T-helper 1 cell treated with Interleukin-12 subunit alpha and Interleukin-12 subunit beta and Interleukin-4 antibody, amounts not matched to agents 30 ng/mL and 1 ng/mL, for 36 hours (primary cell): ENCODE data around the gene COA7. TPM values are rescaled to one million over a fixed set of nuclear protein-coding genes. Genes with fewer than 3 reads are reported as not detected.
"Not testable (repeated sequence)": the region's sequence is repeated elsewhere in the genome, so short reads cannot be mapped to it uniquely, and the experiment has no call there.

Experiments
- intact Hi-C: fragments of 100-400 bp; cut with micrococcal nuclease; formaldehyde crosslinking; loops from one replicate; pipeline ENCODE4 v1.15.1; 2024
- total RNA-seq: library from RNA; stranded (reverse); gene quantifications from 2 replicates; pipeline ENCODE4 v1.2.3, GENCODE V29; 2022

Gene COA7
- total RNA-seq, 1 donor from 2014 or later = 17.2 TPM

DNA sequence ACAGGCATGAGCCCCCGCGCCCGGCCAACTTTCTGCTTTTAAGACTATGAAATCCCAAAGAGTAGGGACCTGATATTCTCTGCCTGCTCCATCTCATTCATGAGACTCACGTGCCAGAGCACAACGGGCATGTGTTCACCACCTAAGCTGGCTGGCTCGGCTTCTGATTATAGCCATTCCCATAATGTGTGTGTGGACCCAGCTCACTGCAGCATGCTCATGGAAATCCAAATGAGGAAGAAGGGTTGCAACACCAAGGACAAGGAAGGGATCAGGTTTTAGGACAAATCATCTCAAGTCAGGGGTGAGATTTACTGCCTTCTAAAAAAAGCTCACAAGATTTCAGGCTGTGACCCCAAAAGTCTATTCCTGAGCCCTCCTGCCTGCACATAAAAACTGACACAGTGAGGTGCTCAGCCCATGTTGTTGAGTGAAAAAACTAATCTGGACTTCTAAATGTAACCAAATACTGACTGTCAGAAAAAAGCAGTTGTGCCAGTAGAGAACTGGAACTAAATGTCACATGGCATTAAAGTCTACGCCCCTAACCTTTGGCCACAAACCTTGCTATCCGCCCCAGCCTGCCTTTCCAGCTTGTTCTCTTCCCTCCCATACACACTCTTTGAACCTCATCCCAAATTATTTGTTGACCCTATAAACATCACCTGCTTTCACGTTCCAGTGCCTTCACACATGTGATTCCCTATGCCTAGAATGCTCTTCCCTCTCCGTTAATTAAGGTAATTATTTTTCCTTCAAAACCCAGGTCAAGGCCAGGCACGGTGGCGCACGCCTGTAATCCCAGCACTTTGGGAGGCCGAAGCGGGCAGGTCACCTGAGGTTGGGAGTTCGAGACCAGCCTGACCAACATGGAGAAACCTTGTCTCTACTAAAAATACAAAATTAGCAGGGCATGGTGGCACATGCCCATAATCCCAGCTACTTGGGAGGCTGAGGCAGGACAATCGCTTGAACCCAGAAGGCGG lies 9.1 kb upstream of the COA7 start:
- intact Hi-C loops = no loop called here

GRCh38 chr1:52706136-52706670 lies 8.1 kb upstream of the COA7 start:
- intact Hi-C loops = no loop called here

DNA sequence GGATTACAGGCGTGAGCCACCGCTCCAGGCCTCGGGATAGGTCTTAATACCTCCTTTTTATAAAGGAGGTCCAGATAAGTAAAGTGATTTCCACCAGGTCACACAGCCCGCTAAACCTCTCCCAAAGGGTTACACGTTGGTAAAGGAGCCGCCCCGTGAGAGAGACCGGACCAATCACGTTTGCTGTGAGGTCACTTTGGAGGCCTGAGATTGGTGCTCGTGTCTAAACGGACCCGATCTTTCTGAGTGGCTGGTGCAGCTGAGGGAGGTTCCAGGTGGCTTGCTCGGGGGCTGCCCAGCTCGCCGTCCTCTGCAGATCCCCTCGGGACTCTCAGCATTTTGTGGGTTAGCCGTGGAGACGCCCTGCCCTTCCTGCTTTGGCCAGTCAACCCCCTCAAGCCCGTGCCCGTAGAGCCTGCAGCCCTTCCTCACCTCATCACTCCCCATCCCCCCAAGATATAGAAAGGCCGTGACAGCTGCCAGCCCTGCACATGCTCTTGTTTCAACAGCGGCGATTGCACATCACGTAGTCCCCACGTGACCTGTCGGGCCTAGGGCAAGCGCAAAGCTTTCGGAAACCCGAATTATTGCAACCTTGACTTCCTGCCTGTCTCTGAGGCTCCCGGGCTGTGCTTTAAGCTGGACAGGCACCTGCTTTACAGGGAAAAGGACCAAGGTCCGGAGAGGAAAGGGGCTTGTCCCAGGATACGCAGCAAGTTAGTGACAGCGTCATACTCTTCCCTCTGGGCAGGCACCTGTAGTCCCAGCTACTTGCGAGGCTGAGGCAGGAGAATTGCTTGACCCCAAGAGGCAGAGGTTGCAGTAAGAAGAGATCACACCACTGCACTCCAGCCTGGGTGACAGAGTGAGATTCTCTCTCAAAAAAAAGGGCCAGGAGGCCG lies 5.0 kb upstream of the COA7 start:
- intact Hi-C loops = loop anchor here (1.0 to 5.0 kb wide), 12 partner anchors 23 to 826 kb away; partner anchors contain the start of genes BTF3L4, CC2D1B, ECHDC2 and KTI12

- intact Hi-C loops = no loop called here
Measured at GRCh38 chr1:52695627-52696026, 2.5 kb downstream of the COA7 start.

GRCh38 chr1:52693843-52694242 lies 4.3 kb downstream of the COA7 start:
- intact Hi-C loops = no loop called here

- intact Hi-C loops = not testable (repeated sequence)
Measured at GRCh38 chr1:52693351-52693750, 4.8 kb downstream of the COA7 start.

DNA sequence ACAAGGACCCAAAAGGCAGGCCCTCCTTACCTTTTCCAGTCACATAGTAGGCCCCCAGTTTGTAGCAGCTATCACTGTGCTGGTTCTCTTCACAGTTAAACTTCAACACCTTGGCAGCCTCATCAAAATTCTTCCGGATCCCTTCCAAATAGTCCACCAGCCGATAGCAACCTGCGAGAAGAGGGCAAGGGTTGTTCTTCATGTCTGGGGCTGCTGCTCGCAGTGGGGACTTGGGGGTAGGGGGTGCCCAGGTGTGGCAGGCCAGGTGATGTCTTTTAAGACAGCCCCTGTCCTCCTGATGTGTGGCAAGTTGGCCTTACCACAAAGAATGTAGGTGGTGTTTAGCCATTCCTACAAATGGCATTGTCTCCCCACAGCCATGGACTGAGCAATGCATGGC lies 5.5 kb downstream of the COA7 start:
- intact Hi-C loops = no loop called here

GRCh38 chr1:52691821-52692220 lies 6.3 kb downstream of the COA7 start:
- intact Hi-C loops = no loop called here

GRCh38 chr1:52686830-52687229 lies 11.3 kb downstream of the COA7 start:
- intact Hi-C loops = loop anchor here (1.0 to 2.0 kb wide), 13 partner anchors 39 to 791 kb away; partner anchors contain the start of genes BTF3L4, CC2D1B, ORC1 and PRPF38A

DNA sequence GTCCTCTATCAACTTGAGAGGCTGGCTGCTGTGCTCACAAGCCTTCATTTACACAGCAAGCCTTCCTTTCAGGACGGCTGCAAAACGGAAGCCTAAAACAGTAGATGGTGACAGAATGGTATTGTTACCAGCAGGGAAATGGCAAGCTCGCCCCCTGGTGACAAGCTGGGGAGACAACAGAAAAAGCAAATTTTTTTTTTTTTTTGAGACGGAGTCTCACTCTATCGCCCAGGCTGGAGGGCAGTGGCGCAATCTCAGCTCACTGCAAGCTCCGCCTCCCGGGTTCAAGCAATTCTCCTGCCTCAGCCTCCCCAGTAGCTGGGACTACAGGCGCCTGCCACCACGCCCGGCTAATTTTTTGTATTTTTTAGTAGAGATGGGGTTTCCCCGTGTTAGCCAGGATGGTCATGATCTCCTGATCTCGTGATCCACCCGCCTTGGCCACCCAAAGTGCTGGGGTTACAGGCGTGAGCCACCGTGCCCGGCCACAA lies 11.8 kb downstream of the COA7 start:
- intact Hi-C loops = loop anchor here (1.0 to 2.0 kb wide), 13 partner anchors 40 to 790 kb away; partner anchors contain the start of genes BTF3L4, CC2D1B, ORC1 and PRPF38A

DNA sequence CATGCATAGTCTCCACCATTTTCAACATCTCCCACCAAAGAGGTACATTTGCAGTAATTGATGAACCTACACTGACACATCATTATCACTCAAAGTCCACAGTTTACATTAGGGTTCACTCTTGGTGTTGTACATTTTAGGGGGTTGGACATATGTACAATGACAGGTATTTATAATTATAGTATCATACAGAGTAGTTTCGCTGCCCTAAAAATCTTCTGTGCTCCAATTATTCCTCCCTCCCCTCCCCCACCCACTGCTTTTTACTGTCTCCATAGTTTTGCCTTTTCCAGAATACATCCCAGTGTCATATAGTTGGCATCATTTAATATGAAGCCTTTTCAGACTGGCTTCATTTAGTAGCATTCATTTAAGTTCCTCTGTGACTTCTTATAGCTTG lies 13.6 kb downstream of the COA7 start:
- intact Hi-C loops = no loop called here

- intact Hi-C loops = no loop called here
Measured at GRCh38 chr1:52683367-52683940, 14.7 kb downstream of the COA7 start.

GRCh38 chr1:52681136-52681535 lies 17.0 kb downstream of the COA7 start:
- intact Hi-C loops = no loop called here

DNA sequence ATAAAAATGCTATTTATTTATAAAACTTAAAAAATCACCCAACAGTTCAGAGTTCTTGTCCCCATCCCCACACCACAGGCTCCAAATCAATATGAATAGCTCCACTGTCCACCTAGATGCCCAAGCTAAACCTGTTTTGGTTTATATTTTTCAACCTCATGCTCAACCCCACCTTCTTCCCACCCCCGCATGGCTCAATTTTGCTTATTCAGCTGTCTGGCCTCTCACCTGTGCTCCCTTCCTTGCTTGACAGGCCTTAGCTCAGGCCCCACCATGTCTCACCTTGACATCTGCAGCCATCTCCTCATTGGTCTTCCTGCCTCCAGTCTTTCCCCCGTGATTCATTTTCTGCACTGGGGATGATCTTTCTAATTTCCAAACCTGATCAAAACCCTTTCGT lies 17.8 kb downstream of the COA7 start:
- intact Hi-C loops = no loop called here

DNA sequence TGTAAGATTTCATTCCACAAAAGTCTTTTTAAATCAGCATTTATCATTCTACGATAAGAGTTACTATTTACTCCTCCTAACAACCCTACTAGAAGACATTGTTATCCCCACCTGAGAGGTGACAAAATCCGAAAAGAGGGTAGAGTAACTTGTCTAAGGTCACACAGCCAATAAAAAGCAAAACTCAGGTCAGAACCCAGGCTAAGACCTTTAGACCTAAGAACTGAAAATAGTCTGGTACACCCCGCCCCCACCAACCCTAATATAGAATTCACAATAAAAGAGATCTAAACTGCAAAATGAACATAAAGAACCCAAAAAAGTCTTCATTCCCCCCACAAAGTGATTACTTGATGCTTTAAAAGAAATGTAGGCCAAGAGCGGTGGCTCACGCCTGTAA lies 18.6 kb downstream of the COA7 start:
- intact Hi-C loops = no loop called here

DNA sequence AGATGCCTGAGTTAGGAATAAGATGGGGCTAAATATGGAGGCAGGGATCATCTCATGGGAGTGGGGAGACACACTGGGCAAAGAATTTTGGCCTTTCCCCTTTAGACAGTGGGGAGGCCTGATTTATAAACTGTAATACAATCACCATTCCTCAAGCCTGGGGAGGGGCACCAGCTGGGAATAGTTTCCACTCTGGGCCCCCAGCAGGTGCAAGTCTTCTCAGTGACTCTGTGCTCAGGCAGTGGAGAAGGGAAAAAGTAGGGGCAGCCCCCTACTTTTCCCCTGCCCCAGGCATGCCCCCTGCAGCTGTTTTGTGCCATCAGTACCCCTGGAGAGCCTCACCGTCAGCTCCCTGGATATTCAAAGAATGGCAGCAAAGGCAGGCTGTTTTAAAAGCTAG lies 19.1 kb downstream of the COA7 start:
- intact Hi-C loops = no loop called here

DNA sequence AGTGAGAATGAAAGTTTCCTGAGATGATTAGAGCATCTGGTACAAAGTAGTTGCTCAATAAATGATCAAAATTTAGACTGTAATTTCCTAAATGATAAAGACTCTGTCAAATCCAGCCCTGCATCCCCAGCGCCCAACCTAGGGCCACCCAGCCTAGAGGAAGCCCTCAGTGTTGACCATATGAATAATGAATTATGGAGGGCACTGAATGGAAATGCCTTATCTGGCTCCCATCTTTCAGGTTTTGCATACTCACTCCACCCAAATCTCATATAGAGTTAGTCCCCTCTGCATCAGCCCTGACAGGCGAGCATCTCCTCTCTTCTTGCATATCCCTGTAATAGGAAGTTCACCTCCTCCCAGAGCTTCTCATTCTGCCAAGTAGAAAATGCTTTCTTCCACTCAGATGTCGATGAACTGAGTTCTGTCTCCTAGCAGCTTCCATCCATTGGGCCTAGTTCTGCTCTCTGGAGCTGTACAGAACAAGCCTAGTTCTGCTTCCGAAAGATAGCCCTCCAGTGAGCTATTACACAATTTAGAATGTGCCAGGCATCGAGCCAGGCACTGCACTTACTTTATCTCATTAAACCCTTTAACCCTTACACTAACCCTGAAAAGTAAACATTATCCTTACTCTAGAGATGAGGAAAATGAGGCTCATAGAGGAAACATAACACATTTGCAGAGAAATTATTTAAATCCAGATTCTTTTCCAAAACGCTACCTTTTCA lies 20.9 kb downstream of the COA7 start:
- intact Hi-C loops = no loop called here

- intact Hi-C loops = no loop called here
Measured at GRCh38 chr1:52676249-52676903, 21.8 kb downstream of the COA7 start.

DNA sequence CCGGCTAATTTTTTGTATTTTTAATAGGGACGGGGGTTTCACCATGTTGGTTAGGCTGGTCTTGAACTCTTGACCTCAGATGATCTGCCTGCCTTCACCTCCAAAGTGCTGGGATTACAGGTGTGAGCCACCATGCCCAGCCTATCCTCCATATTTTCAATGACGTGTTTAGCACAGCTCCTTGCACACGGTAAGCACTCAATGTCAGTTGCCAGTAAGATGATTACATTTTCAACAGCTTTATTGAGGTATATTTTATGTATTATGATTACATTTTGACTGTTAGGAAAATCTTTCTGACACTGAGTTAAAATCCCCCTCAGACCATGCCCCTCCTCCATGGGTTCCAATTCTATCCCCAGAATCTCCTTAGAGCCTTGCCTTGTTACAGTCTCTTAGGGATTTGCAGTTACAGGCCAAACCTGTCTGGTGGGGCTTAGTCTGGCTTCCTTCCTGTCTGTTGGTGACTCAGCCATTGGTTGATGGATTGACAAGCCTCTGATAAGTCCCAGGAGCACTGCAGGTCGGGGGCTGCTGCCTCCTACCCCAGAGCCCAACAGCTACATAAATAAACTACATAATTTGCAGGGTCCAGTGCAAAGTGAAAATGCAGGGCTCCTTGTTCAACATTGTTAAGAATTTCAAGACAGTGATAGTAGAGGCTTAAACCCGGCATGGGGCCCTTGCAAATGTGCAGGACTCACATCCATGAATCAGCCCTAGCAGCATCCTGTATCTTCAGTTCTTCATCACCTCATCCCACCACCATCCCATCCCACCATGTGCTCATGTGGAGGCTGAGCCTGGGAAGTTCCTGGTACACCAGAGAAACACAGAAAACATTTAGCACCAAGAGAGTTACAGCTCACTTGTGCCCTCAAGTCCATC lies 23.4 kb downstream of the COA7 start:
- intact Hi-C loops = no loop called here
